Measurements from ENCODE around the gene NADSYN1.
A peak's percentile ranks its signal among the peaks of the same experiment; 100 is the strongest.
"Not testable (repeated sequence)": the region's sequence is repeated elsewhere in the genome, so short reads cannot be mapped to it uniquely, and the experiment has no call there.

The NADSYN1 gene

GRCh38 chr11:71453037-71453917 is at the start of gene NADSYN1:
TSS of gene NADSYN1 (plus strand) at chr11:71453203. CDS start at chr11:71453297, 94 bp downstream.
- peak; percentile 96 for DNase-seq

DNA sequence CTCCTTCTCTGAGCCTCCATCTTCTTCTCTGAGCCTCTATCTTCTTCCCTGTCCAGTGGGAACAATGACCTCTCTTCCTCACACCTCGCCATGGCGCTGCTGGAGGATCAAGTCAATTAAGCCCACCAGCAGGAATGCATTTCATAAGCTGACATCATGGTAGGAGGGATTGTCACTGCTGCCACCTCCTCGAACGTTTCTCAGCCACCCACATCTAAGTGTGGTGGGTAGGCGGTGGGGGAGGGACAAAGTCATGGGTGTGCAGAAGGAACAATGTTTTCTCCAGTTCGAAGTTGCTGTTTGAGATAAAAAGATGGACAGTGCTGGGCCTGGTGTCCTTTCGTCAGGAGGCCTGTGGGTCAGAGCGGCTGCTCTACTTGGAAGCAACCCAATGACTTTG is 48.8 kb upstream of the NADSYN1 start:
- no peak for DNase-seq

DNA sequence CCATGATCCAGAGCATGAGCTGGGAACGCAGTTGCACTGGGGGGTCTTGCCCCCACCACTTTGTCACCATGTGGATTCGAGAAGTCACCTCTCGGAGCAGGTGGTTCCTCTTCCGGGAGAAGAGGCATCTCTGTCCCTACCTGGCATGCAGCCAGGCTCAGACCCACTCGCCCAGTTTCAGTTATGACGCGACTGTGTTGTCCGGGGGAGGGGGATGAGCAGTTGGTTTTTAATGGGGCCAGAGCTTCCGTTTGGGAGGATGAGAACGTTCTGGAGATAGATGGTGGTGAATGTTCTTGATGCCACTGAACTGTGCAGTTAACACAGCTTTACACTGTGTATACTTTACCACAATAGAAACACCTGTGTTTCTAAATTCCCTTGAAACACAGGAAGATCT is 46.3 kb upstream of the NADSYN1 start:
- no peak for DNase-seq

DNA sequence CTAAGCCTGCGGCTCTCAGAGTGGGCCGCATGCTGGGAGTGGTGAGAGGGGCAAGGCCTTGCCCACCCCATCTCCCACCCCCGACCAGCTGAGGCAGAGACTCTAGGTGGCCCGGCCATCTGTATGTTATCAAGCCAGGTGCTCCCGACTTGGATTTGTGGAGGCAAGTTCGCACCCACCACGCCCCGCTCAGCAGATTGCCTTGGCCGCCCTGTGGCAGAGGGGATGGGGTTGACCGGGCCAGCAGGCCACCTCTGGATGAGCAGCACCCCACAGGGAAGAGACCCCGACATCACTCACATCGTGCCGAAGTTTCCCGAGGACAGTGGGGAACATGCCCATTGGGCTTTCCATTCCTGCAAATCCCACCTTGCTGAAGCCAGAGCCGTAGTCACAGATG is 45.6 kb upstream of the NADSYN1 start:
- DNase-seq = no peak

GRCh38 chr11:71408826-71409225 is 44.2 kb upstream of the NADSYN1 start:
- no peak for DNase-seq

GRCh38 chr11:71410363-71410966 is 42.5 kb upstream of the NADSYN1 start:
- no peak for DNase-seq

- no peak for DNase-seq
These were observed 38.4 kb upstream of the NADSYN1 start for GRCh38 chr11:71414645-71415044.

GRCh38 chr11:71418643-71419042 is 34.4 kb upstream of the NADSYN1 start:
- DNase-seq = no peak

DNA sequence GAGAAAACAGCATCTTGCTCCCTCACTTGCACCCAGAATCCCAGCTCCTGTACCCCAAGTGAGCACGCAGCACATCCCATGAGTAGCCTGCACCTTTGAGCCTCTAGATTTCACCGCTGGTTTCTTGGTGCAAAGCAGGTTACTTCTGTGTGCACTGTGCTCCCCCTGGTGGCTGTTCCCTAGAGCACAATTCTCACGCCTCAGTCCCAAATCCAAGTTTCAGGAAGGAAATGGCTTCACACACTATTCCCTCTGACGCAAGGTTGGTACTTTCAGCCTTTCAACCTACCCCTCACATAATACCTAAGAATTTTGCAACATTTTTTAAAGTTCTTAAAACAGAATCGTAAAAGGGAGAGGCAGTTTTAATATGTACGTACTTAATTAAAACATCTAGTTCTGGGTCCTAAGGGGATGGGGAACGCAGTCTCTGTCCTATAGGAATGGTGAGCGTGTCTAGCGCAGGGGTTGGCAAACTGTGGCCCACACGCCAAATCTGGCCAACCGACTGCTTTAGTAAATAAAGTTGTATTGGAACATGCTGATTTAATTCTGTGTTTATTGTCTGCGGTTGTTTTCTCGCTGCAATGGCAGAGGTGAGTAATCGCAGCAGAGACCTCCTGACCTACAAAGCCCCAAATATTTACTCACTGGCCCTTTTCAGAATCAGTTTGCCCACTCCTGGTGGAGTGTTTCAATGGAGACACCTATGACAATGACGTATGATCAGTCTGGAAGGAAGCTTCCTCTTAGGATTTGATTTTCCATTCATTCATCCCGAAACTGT is 32.4 kb upstream of the NADSYN1 start:
- peak; percentile 41 for DNase-seq

- DNase-seq = no peak
These were observed 31.5 kb upstream of the NADSYN1 start for GRCh38 chr11:71421392-71421950.

DNA sequence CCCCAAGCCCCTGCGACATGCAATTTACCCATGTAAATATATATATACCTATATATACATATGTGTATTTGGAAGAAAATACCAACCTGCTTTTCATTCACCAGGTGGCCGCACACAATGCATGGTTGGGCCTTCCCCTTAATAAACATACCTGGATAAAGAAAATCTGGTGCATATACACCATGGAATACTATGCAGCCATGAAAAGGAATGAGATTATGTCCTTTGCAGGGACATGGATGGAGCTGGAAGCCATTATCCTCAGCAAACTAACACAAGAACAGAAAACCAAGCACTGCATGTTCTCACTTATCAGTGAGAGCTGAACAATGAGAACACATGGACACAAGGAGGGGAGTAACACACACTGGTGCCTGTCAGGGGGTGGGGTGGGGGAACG is 30.7 kb upstream of the NADSYN1 start:
- not testable (repeated sequence) for DNase-seq

DNA sequence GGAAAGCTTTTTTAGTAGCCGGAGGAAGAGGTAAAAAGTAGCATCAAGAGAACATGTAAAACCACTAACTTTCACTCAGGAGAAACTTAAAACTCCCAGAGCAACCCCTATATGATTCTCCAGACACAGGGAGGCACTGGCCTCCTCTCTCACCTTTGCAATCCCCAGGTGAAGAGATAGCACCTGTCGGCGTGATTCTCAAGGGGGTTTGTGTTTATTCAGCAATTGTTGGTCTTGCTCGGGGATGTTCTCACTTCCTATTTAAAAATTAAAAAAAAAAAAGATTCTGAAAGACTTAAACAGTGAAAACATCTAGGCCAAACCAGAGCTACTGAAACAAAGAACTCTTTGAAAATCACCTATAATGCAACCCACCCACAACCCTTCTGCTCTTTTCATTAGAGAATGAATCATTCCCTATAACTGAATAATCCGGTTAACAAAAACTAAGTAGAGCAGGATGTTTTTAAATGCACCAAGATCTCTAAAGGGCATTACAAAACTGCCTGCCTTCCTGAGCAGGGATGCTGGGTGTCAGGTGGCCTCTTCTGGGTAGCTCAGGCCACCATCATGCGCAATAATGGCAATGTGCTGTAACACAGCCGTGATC is 29.7 kb upstream of the NADSYN1 start:
- DNase-seq = no peak

DNA sequence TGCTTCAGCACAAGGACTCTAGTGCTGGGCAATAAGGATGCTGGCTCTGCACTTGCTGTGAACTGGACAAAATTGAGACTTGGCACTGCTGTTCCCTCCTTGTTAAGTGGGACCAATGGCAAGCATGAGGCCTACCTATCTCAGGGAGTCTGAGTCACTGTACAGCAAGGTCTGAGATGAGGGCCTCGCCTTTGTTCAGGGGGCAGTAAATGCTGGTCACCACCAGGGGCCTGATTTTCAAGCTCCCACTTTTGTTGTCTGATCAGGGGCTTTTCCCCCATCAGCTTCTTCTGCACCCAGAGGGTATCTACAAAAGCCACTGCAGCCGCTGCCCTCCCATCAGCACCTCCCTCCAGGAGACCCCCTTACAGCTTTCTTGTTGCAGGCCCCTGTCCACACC is 27.6 kb upstream of the NADSYN1 start:
- DNase-seq = no peak

GRCh38 chr11:71425860-71426259 is 27.1 kb upstream of the NADSYN1 start:
- DNase-seq = no peak

DNA sequence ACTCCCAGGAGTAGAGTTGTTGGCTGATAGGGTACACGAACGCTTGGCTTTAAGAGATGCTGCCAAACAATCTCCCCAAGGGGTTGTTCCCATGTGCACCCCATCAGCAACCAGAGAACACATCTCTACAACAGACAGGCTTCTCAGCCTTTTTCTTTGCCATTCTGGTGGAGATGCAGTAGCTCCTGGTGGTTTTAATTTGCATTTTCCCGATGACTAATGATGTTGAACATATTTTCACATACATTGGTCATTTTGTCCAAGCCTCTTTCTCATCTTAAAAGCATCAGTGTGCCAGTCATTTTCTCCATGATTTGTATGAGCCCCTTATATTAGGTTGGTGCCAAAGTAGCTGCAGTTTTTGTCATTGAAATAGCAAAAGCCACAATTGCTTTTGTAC is 26.6 kb upstream of the NADSYN1 start:
- DNase-seq = no peak

DNA sequence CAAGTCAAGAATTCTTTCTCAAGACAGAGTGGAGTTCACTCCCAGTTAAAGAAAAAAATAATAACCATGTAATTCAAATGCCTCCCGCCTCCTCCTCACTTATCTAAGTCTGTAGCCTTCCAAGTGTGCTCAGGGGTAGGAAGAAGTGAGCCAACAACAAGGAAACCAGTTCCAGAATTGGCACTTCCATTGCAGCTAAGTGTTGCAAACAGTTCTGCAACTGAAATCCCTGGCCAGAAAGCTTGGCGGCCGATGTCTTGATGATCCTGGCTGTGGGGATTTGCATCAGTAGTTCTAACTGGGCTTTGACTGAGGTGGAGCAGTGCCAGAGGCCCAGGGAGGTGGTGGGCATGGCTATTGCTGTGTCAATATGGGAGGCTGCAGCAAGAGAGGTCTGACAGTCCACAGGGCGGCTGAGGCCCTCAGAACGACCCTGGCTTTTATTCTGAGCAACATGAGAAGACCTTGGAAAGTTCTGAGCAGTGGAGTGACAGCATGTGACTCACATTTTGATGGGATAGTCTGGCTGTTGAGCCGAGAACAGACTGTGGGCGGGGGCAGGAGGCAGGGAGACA is 24.1 kb upstream of the NADSYN1 start:
- DNase-seq = no peak

- no peak for DNase-seq
These were observed 23.3 kb upstream of the NADSYN1 start for GRCh38 chr11:71429701-71430100.

DNA sequence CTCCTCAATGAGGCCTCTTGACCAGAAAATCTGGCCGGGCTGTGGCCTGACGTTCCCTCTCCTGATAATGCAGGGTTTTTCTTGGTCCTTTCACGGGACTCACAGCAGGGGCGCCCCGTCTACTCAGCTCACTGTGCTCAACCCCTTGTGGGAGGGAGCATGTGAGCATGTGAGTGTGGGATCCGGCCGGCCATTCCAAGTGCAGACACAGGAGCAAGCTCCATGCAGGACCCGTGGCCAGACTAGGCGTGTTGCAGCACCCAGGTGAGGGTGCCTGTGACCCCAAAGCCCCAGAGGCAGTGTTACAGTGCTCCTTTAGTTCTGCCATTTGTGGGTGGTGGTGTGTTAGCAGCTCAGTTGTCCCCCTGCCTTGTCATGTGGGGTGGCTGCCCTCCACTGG is 22.8 kb upstream of the NADSYN1 start:
- no peak for DNase-seq

- no peak for DNase-seq
These were observed 21.7 kb upstream of the NADSYN1 start for GRCh38 chr11:71431271-71431670.

GRCh38 chr11:71432761-71433647 is 20.0 kb upstream of the NADSYN1 start:
- DNase-seq = no peak

- DNase-seq = no peak
These were observed 19.2 kb upstream of the NADSYN1 start for GRCh38 chr11:71433648-71434450.

Data from activated CD4-positive, CD25-positive, alpha-beta regulatory T cell treated with anti-CD3 and anti-CD28 coated beads, Interleukin-2, amount 50 U/mL, for 72 hours (primary cell).